ENCODE measurements around the gene DCLRE1B.

The DCLRE1B gene

GRCh38 chr1:113905435-113905861 lies 322 bp downstream of the DCLRE1B start:
- POLR2A ChIA-PET: interaction anchor here (0.8 to 4.9 kb wide), 6 partner anchors 11 to 1211 kb away, joined by 3 to 84 read pairs (median 5); partner anchors contain the start of genes HIPK1 and RSBN1
- H3K9me3 ChIP-seq (ENCODE audit: control insufficient read depth, insufficient read depth, low read depth, low read length): no peaks in the 10 kb centered on the region
- no peaks in the 10 kb centered on the region for H3K4me1 ChIP-seq (ENCODE audit: control insufficient read depth, insufficient read depth, low read length)
- peak overlapping the region; percentile 69 for H3K4me3 ChIP-seq (ENCODE audit: low read depth, low read length)
- CTCF ChIA-PET: interaction anchor here (0.7 to 1.7 kb wide), 7 partner anchors 22 to 624 kb away, joined by 3 to 7 read pairs (median 4); partner anchors contain the start of gene HIPK1
- peak overlapping the region; percentile 75 for H3K27ac ChIP-seq (ENCODE audit: extremely low read depth, low read depth, low read length)
- peaks cover 15 to 64% of the 10 kb centered on the region in 2 experiments for H3K36me3 ChIP-seq (ENCODE audit: control insufficient read depth in 2 of 2, insufficient read depth in 1 of 2, low read length in 2 of 2)
- TF ChIP-seq PRDM4 (tag by site-specific recombination; IDR thresholded peaks at IDR 0.05): 0 out of 2 replicates have a peak, but pooled peaks have one; percentile 31
- TF ChIP-seq INSM2 (tag by site-specific recombination; IDR thresholded peaks at IDR 0.05): no peak
- no peak; the same call in 1 of the 2 replicates for TF ChIP-seq ZNF10 (tag by site-specific recombination; IDR thresholded peaks at IDR 0.05)
- no peak for TF ChIP-seq ZNF362 (tag by site-specific recombination; IDR thresholded peaks at IDR 0.05)
- TF ChIP-seq ZNF837 (tag by site-specific recombination; IDR thresholded peaks at IDR 0.05): no peak
- no peak for TF ChIP-seq HIC1 (tag by site-specific recombination; IDR thresholded peaks at IDR 0.05)
- TF ChIP-seq ZNF391 (tag by site-specific recombination; IDR thresholded peaks at IDR 0.05; ENCODE audit: borderline replicate concordance, low read depth): peak; percentile 81; the same call in 1 of the 2 replicates
- TF ChIP-seq MYNN (tag by site-specific recombination; IDR thresholded peaks at IDR 0.05; ENCODE audit: borderline replicate concordance): no peak
- TF ChIP-seq ZBTB1 (tag by site-specific recombination; IDR thresholded peaks at IDR 0.05): no peak; the same call in 1 of the 2 replicates
- TF ChIP-seq ZXDB (tag by site-specific recombination; IDR thresholded peaks at IDR 0.05): peak; percentile 78
- TF ChIP-seq KLF8 (tag by site-specific recombination; IDR thresholded peaks at IDR 0.05): no peak
- TF ChIP-seq ZNF529 (tag by site-specific recombination; IDR thresholded peaks at IDR 0.05; ENCODE audit: insufficient replicate concordance): no peak
- TF ChIP-seq ZNF785 (tag by site-specific recombination; IDR thresholded peaks at IDR 0.05): no peak
- TF ChIP-seq ZNF707 (tag by site-specific recombination; IDR thresholded peaks at IDR 0.05): no peak
- TF ChIP-seq ZNF513 (tag by site-specific recombination; IDR thresholded peaks at IDR 0.05): no peak
- no peak for TF ChIP-seq ZNF571 (tag by site-specific recombination; IDR thresholded peaks at IDR 0.05)
- TF ChIP-seq ZNF426 (tag by site-specific recombination; IDR thresholded peaks at IDR 0.05): no peak
- no peak for TF ChIP-seq ZFP3 (tag by site-specific recombination; IDR thresholded peaks at IDR 0.05; ENCODE audit: low read depth)
- TF ChIP-seq SP7 (tag by site-specific recombination; IDR thresholded peaks at IDR 0.05): peak; percentile 31; the same call in 1 of the 2 replicates
- peak; percentile 14 for TF ChIP-seq KLF17 (tag by site-specific recombination; IDR thresholded peaks at IDR 0.05)
- TF ChIP-seq ZIC2 (tag by site-specific recombination; IDR thresholded peaks at IDR 0.05): no peak; the same call in 1 of the 2 replicates
- no peak for TF ChIP-seq ZSCAN5A (tag by site-specific recombination; IDR thresholded peaks at IDR 0.05)
- peak; percentile 67; the same call in 1 of the 2 replicates for TF ChIP-seq SCRT2 (tag by site-specific recombination; IDR thresholded peaks at IDR 0.05)
- 0 out of 2 replicates have a peak, but pooled peaks have one; percentile 27 for TF ChIP-seq REPIN1 (tag by site-specific recombination; IDR thresholded peaks at IDR 0.05; ENCODE audit: low read depth)
- 0 out of 2 replicates have a peak, but pooled peaks have one; percentile 42 for TF ChIP-seq SCRT1 (tag by site-specific recombination; IDR thresholded peaks at IDR 0.05; ENCODE audit: borderline replicate concordance)

All from HEK293 (cell line).